NCI-H510A treated with DMSO at 0.1 percent for 48 hours (cell line): ENCODE measurements around the gene NBEAL2.

Experiments used
- DNase-seq: peaks from one replicate; lab custom pipeline; 2025; lab: John Stamatoyannopoulos, UW

Gene NBEAL2

GRCh38 chr3:46943237-46944187 is 36.0 kb upstream of the NBEAL2 start:
- no peak for DNase-seq

DNA sequence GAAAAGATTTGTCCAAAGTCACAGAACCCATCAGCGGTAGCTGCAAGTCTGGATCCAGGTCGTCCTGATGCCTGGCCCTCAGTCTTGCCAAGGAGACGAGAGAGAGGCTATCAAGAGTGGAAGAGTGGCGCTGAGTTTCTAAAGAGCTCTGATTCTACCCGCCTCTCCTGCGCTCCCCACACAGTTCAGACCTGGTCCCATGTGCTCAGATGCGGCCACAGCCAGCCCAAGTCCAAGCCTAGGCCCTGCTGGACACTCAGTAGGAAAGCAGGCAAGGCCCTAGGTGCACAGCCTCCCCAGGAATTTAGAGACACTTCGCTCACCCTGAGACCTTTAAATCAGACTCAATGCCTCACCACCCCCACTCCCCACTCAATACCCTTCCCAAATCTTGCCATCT is 35.3 kb upstream of the NBEAL2 start:
- no peak for DNase-seq

DNA sequence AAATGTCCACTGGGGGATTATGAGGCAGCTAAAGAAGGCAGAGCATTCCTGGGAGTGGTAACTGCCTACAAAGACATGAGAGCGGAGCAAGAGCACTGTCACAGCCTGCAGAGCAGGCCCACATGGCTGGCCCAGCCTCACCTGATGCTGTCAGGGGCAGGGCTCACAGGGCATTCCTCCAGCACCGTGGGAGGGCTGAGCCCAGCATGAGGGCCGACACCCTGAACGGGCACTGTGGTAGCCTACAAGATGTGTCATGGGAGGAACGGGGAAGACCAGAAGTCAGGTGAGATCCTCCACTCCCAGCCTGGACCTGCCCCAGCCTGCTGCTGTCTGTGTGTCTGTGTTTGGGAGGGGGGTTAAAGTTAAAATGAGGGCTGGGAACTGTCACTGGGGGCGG is 33.0 kb upstream of the NBEAL2 start:
- DNase-seq = no peak

GRCh38 chr3:46946856-46947545 is 32.5 kb upstream of the NBEAL2 start:
- no peak for DNase-seq

DNA sequence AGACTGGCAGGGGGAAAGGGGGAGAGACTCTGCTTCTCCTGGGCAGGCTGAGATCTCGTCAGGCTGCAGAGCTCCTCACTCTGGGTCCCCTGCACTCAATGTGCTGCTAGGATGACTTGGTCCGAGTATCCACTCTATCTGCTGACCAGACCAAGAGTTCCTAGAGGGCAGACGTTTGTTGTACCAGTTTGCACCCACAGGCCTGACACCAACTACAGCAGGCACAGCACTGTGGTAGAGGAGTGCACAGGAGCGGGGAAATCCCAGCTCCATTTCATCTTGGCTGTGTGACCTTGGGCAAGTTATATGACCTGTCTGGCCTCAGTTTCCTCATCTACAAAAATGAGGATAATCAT is 31.9 kb upstream of the NBEAL2 start:
- no peak for DNase-seq

DNA sequence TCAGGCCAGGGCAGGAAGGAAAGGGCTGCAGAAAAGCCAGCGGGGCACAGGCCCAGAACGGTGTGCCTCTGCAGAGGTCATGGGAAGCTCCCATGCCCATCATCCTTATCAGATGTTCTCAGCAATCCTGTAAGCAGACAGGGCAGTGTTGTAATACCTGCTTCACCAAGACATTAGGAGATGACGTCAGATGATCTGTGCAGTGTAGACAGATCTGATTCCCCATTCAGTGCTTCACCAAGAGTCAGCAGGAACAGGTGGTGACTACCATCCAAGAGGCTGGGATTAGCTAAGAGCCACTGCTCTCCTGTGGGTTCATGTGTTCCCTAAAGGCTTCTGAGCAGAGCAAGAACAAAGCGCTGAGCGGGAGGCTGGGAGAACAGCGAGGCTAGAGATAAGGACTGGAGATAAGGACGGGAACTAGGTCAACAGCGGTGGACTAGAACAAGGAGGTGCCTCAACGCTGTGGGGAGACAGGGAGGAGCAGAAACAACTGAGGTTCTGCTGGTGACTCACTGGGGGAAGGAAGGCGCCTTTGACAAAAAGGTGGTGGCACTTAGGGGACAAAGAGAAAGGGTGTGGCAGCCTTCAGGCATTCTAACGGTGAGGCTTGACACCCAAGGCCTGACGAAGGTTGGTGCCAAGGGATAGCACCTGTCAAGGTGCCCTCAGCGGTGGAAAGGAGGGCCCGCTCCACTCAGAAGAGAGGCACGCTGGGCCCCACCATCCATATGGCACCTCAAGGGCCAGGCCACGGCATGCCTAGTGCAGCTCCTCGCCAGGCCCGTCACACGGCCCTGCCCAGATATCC is 31.3 kb upstream of the NBEAL2 start:
- DNase-seq = no peak

- DNase-seq = no peak
Observed at GRCh38 chr3:46948830-46949671, 30.4 kb upstream of the NBEAL2 start.

DNA sequence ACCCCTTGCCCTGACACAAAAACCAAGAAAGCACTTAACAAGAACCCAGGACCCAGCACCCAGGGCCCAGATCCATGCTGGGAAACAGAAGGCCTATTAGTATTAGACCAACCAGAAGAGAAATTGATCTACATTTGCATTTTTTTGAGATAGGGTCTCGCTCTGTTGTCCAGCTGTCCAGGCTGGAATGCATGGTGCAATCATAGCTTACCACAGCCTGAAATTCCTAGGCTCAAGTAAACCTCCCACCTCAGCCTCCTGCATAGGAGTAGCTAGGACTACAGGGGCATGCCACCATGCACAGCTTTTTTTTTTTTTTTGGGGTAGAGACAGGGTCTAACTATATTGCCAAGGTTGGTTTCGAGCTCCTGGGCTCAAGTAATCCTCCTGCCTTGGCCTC is 29.3 kb upstream of the NBEAL2 start:
- DNase-seq = no peak

DNA sequence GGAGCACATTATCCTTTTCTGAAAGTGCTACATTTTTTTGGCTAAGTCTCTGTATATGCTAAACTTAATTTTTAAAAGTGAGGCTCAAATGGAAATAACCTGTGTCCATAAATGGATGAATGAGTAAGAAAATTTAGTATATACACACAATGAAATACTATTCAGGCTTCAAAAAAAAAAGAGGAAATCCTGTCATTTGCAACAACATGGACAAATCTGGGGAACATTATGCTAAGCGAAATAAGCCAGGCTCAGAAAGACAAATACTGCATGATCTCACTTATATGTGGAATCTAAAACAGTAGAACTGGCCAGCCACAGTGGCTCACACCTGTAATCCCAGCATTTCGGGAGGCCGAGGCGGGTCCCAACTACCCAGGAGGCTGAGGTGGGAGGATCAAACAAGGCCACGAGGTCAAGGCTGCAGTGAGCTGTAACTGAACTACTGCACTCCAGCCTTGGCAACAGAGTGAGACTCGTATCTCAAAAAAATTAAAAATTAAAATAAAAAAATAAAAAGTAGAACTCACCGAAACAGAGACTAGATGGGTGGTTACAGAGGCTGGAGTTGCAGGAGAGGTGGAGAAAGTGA is 28.7 kb upstream of the NBEAL2 start:
- DNase-seq = no peak

DNA sequence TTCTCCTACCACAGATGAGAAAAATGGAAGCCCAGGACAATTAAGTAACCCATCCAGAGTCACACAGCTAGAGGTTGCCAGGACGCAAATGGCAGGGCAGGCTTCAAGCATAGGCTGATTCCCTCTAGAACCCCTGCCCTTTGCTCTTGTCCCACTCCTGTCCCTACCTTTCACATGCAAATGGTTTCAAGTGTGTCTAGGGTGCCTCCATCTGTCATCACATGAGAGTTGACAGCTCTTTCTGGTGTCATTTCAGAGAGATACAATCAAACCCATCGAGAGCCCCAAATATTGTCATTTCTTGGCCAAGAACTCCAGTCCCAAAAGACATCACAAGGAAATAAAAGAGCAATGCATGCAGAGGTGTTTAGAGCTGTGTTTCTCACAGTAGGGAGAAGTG is 26.7 kb upstream of the NBEAL2 start:
- no peak for DNase-seq

DNA sequence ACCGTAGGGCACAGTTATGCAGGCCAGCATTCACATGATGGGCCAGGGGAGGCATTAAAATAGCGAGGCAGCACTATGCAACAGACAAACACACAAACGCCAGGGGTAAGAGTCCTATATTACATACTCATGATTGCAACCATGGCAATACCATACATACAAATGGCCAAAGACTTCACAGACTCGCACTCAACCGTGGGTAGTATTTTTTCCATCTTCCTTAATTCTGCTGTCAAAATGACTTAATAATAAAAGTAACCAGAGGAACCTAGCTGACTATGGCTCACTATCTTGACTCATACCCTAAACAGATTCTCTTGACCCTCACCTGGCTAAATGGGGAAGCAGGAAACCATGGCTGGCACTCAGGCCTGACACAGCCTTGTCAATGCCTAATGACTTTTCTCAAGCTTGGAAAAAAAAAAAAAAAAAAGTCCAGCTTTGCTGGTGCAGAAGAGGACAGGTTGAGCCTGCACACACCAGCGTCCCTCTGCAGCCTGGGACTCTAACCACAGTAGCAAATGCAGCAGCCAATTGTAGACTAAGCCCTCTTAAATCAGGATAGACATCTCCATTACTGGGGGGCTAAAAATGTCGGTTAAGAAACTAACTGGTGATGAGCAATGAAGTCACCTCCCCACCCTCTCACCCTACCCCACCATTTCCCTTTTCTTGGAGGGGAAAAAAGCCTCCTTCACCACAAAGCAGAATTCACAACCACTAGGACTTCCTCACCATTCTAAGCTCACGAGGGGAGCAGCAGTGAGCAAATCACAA is 26.0 kb upstream of the NBEAL2 start:
- DNase-seq = no peak

DNA sequence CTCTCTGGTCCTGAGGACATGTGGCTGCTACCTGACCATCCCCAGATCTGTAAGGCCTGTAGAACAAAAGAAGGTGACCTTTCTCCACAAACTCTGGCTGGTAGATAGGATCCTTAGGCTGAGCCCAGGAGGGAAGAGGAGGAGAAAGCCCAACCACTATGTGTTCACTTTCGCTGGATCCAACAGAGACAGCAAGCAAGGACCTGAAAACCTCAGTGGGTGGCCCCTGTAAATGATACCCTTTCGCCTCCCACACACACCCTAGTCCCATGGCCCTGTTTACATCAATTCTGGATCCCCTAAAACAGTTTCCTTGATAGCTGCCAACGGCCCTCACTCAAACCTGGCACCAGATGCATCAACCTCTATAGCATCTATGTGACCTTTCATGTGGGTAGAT is 25.3 kb upstream of the NBEAL2 start:
- DNase-seq = no peak

DNA sequence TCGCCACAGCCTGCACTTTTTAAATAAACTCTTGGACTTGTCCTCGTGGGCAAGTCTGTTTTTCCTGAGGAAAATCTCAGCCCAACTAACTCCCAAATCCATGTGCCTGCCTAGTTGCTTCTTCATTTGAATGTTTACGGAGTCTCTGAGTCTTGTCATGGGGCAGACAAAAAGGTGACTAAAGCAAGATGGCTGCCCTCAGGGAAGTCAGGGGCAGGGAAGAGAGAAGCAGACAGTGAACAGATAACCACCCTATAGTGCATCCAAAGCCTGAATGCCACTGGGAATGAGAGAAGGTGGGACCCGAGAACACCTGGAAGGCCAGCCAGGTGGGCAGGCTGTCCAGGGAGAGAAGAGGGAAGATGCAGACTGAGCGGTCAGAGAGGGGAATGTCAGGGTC is 24.3 kb upstream of the NBEAL2 start:
- no peak for DNase-seq

- DNase-seq = no peak
Observed at GRCh38 chr3:46955801-46956259, 23.6 kb upstream of the NBEAL2 start.

DNA sequence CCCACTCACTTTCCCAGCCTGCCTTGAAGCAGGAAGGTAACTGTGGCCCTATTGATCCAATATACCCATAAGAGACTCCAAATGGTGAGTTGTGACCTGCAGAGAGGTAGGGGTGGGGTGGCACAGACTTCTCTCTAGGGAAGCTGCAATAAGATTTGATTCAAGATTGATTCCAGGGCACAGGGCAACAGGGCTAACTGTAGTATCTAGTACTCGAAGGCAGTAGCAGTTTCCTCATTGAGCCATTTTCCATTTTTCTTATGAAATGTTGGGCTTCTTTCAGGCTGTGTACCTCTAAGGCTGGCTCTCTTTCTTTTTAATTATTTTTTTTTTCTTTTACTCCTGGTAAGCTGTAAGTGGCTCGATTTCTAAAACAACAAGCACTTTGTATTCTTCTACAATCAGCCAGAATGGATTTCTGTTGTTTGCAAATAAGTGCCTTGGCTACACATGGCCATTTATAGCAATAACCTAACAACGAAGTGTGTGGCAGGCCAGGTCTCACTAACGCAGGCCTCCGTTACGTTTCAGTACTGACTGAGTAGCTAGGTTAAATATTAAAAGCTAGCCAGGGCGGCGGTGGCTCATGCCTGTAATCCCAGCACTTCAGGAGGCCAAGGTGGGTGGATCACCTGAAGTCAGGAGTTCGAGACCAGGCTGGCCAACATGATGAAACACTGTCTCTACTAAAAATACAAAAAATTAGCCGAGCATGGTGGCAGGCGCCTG is 22.2 kb upstream of the NBEAL2 start:
- DNase-seq = no peak

GRCh38 chr3:46958467-46959160 is 20.9 kb upstream of the NBEAL2 start:
- no peak for DNase-seq

- DNase-seq = no peak
Observed at GRCh38 chr3:46959161-46959511, 20.3 kb upstream of the NBEAL2 start.

DNA sequence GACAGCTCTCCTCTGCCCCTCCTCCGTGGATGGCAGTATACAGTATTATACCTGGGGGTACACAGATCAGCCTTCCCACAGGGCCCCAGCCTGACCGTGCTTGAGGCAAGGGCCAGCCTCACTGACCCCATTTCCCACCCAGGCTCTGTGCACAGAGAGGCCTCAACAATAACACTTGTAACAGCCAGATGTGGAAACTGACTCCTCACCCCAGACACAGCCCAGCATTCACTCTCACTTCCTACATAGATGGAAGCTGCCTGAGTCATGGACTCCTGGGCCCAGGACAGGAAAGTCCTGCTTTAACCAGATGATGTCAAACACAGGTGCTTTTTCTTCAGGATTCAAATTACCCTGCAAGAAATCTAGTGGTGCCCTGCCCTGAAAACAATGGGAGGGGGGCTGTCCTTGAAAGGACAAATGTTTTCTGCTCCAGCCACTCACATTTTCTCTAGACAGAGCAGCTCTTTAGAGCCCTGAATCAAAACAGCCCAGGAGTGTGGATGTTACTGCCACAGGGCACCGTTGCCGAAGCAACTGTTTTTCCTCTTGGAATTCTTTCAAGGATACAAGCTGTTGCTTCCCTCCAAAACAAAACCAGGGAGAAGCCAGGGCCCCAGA is 19.3 kb upstream of the NBEAL2 start:
- no peak for DNase-seq

- no peak for DNase-seq
Observed at GRCh38 chr3:46960835-46961234, 18.6 kb upstream of the NBEAL2 start.
